A549 (cell line): ENCODE data around the gene LRPPRC.

Source experiments
- EP300 ChIP-seq, 2 experiments: fragments of >200 bp; sonication (Bioruptor Twin); formaldehyde crosslinking; IDR thresholded peaks; 2 replicates in 1 of 2; 3 replicates in 1 of 2; pipeline ENCODE4 v1.6.1; 2016 to 2017
- MYC ChIP-seq: IDR thresholded peaks from 2 replicates; pipeline ENCODE4 v1.6.1; 2012; ENCODE audit warnings: mild to moderate bottlenecking, inconsistent platforms, low read length, improper control_type of control experiment, borderline replicate concordance
- PHF8 ChIP-seq: fragments of 200-600 bp; sonication (generic); IDR thresholded peaks from 2 replicates; pipeline ENCODE4 v1.6.1; 2016; ENCODE audit warnings: low read depth, mild to moderate bottlenecking, antibody characterized with exemption, moderate library complexity, borderline replicate concordance
- POLR2A ChIP-seq: IDR thresholded peaks from 2 replicates; pipeline ENCODE4 v1.6.1; 2012; ENCODE audit warnings: mild to moderate bottlenecking, low read length
- RAD21 ChIP-seq, 2 experiments: fragments of >200 bp in 1 of 2; sonication (Bioruptor Twin) in 1 of 2; formaldehyde crosslinking in 1 of 2; IDR thresholded peaks in 1 of 2; conservative IDR thresholded peaks in 1 of 2; 2 replicates in 1 of 2; 3 replicates in 1 of 2; pipeline ENCODE4 v1.6.1; 2012 to 2018; ENCODE audit warnings: inconsistent platforms in 1 of 2
- RCOR1 ChIP-seq: fragments of 150-350 bp; IDR thresholded peaks from 2 replicates; pipeline ENCODE4 v1.6.1; 2014; ENCODE audit warnings: antibody characterized with exemption, low read length, low read depth
- RFX5 ChIP-seq: fragments of 450-650 bp; IDR thresholded peaks from 2 replicates; pipeline ENCODE4 v1.7.1; 2014; ENCODE audit warnings: antibody characterized with exemption, mild to moderate bottlenecking, moderate library complexity
- TF ChIP-seq, protein P1 (sequence below): fragments of >200 bp; sonication (Bioruptor Twin); formaldehyde crosslinking; IDR thresholded peaks from 3 replicates; pipeline ENCODE4 v1.5.1; 2016
- TF ChIP-seq, protein P2 (sequence below): fragments of 200-600 bp; sonication (generic); IDR thresholded peaks from 2 replicates; pipeline ENCODE4 v1.6.1; 2016; ENCODE audit warnings: antibody characterized with exemption, mild to moderate bottlenecking, moderate library complexity
- TF ChIP-seq, protein P3 (sequence below): fragments of 450-650 bp; IDR thresholded peaks from 2 replicates; pipeline ENCODE4 v1.6.1; 2014; ENCODE audit warnings: antibody characterized with exemption
- TF ChIP-seq, protein P4 (sequence below): fragments of 250-450 bp; sonication (Bioruptor Pico); IDR thresholded peaks from 2 replicates; pipeline ENCODE4 v1.5.0; 2020; ENCODE audit warnings: low read depth, mild to moderate bottlenecking, moderate library complexity
- TF ChIP-seq, protein P5 (sequence below): fragments of 250-450 bp; sonication (Bioruptor Pico); IDR thresholded peaks from 2 replicates; pipeline ENCODE4 v1.5.0; 2021; ENCODE audit warnings: mild to moderate bottlenecking, moderate library complexity, borderline replicate concordance

DNA sequence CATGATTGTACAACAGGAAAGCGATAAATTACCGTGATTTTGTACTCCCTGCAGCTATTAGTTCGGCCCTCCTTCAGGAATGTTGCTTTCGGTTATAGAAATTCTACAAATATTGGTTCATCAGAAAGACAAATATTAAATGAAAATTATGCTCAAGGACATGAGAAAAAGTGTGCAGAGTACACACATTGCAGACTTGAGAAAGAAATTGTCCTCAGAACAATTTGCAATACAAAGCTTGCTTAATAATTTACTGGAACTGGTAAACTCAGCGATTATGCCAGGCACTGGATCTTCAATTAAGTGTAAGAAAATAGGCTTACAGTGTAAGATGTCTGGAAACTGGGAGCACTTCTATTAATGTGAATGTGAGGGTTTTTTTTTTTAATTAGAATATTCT lies 111.1 kb downstream of the LRPPRC start:
- TF ChIP-seq, protein P1, sequence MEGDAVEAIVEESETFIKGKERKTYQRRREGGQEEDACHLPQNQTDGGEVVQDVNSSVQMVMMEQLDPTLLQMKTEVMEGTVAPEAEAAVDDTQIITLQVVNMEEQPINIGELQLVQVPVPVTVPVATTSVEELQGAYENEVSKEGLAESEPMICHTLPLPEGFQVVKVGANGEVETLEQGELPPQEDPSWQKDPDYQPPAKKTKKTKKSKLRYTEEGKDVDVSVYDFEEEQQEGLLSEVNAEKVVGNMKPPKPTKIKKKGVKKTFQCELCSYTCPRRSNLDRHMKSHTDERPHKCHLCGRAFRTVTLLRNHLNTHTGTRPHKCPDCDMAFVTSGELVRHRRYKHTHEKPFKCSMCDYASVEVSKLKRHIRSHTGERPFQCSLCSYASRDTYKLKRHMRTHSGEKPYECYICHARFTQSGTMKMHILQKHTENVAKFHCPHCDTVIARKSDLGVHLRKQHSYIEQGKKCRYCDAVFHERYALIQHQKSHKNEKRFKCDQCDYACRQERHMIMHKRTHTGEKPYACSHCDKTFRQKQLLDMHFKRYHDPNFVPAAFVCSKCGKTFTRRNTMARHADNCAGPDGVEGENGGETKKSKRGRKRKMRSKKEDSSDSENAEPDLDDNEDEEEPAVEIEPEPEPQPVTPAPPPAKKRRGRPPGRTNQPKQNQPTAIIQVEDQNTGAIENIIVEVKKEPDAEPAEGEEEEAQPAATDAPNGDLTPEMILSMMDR = no peak
- TF ChIP-seq, protein P2, sequence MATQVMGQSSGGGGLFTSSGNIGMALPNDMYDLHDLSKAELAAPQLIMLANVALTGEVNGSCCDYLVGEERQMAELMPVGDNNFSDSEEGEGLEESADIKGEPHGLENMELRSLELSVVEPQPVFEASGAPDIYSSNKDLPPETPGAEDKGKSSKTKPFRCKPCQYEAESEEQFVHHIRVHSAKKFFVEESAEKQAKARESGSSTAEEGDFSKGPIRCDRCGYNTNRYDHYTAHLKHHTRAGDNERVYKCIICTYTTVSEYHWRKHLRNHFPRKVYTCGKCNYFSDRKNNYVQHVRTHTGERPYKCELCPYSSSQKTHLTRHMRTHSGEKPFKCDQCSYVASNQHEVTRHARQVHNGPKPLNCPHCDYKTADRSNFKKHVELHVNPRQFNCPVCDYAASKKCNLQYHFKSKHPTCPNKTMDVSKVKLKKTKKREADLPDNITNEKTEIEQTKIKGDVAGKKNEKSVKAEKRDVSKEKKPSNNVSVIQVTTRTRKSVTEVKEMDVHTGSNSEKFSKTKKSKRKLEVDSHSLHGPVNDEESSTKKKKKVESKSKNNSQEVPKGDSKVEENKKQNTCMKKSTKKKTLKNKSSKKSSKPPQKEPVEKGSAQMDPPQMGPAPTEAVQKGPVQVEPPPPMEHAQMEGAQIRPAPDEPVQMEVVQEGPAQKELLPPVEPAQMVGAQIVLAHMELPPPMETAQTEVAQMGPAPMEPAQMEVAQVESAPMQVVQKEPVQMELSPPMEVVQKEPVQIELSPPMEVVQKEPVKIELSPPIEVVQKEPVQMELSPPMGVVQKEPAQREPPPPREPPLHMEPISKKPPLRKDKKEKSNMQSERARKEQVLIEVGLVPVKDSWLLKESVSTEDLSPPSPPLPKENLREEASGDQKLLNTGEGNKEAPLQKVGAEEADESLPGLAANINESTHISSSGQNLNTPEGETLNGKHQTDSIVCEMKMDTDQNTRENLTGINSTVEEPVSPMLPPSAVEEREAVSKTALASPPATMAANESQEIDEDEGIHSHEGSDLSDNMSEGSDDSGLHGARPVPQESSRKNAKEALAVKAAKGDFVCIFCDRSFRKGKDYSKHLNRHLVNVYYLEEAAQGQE = no peak
- TF ChIP-seq, protein P3, sequence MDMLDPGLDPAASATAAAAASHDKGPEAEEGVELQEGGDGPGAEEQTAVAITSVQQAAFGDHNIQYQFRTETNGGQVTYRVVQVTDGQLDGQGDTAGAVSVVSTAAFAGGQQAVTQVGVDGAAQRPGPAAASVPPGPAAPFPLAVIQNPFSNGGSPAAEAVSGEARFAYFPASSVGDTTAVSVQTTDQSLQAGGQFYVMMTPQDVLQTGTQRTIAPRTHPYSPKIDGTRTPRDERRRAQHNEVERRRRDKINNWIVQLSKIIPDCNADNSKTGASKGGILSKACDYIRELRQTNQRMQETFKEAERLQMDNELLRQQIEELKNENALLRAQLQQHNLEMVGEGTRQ = no peak
- TF ChIP-seq MYC (no peak), RCOR1 (no peak), PHF8 (no peak), POLR2A (no peak), RAD21 (conservative IDR thresholded peaks at IDR 0.05 in 1 of 2, IDR thresholded peaks at IDR 0.05 in 1 of 2) (no peak), RFX5 (no peak), EP300 (IDR thresholded peaks at IDR 0.05) (no peak)
- TF ChIP-seq, protein P4, sequence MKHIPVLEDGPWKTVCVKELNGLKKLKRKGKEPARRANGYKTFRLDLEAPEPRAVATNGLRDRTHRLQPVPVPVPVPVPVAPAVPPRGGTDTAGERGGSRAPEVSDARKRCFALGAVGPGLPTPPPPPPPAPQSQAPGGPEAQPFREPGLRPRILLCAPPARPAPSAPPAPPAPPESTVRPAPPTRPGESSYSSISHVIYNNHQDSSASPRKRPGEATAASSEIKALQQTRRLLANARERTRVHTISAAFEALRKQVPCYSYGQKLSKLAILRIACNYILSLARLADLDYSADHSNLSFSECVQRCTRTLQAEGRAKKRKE (CRISPR knock-in tag) = no peak
- TF ChIP-seq, protein P5, sequence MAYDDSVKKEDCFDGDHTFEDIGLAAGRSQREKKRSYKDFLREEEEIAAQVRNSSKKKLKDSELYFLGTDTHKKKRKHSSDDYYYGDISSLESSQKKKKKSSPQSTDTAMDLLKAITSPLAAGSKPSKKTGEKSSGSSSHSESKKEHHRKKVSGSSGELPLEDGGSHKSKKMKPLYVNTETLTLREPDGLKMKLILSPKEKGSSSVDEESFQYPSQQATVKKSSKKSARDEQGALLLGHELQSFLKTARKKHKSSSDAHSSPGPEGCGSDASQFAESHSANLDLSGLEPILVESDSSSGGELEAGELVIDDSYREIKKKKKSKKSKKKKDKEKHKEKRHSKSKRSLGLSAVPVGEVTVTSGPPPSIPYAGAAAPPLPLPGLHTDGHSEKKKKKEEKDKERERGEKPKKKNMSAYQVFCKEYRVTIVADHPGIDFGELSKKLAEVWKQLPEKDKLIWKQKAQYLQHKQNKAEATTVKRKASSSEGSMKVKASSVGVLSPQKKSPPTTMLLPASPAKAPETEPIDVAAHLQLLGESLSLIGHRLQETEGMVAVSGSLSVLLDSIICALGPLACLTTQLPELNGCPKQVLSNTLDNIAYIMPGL (CRISPR knock-in tag) = no peak
